Osteoblast (primary cell): ENCODE measurements around the gene HPS5. TPM values are rescaled to one million over a fixed set of nuclear protein-coding genes. Genes with fewer than 3 reads are reported as not detected.

Experiments
- DNase-seq: peaks from one replicate; pipeline ENCODE4 v3.0.0; 2011; ENCODE audit warnings: low spot score, mixed read lengths; ENCODE audit not compliant: insufficient read length; ENCODE audit errors: missing footprints
- H2AFZ ChIP-seq: 2 replicates; pipeline ENCODE4 v1.6.0; 2011; ENCODE audit warnings: mild to moderate bottlenecking, low read length
- H3K27ac ChIP-seq: 2 replicates; pipeline ENCODE4 v1.5.1; 2011; ENCODE audit warnings: mild to moderate bottlenecking, low read depth, low read length, moderate library complexity
- H3K27me3 ChIP-seq: 2 replicates; pipeline ENCODE4 v1.6.0; 2012; ENCODE audit warnings: mild to moderate bottlenecking, control low read depth, inconsistent platforms, low read length, moderate library complexity; ENCODE audit not compliant: insufficient read depth
- H3K36me3 ChIP-seq: 2 replicates; pipeline ENCODE4 v1.5.1; 2011; ENCODE audit warnings: mild to moderate bottlenecking, low read length, control low read depth, moderate library complexity; ENCODE audit not compliant: insufficient read depth
- H3K4me1 ChIP-seq: 2 replicates; pipeline ENCODE4 v1.5.1; 2011; ENCODE audit warnings: mild to moderate bottlenecking, low read length, control low read depth, moderate library complexity; ENCODE audit not compliant: insufficient read depth
- H3K4me2 ChIP-seq: 2 replicates; pipeline ENCODE4 v1.6.0; 2011; ENCODE audit warnings: mild to moderate bottlenecking, low read length; ENCODE audit not compliant: insufficient read depth
- H3K4me3 ChIP-seq: fragments of 200-600 bp; sonication (generic); 3 replicates; pipeline ENCODE4 v1.5.1; 2012; ENCODE audit warnings: mild to moderate bottlenecking, low read length, inconsistent platforms; ENCODE audit not compliant: insufficient read depth
- H3K79me2 ChIP-seq: 2 replicates; pipeline ENCODE4 v1.6.0; 2012; ENCODE audit warnings: mild to moderate bottlenecking, low read length, control low read depth, inconsistent platforms; ENCODE audit not compliant: insufficient read depth
- H3K9me3 ChIP-seq: 2 replicates; pipeline ENCODE4 v1.5.1; 2011; ENCODE audit warnings: low read depth, low read length, control low read depth
- H4K20me1 ChIP-seq: 2 replicates; pipeline ENCODE4 v1.6.0; 2012; ENCODE audit warnings: mild to moderate bottlenecking, low read length, control low read depth; ENCODE audit not compliant: insufficient read depth
- CTCF ChIP-seq: IDR thresholded peaks from 2 replicates; pipeline ENCODE4 v1.5.1; 2011; ENCODE audit warnings: mild to moderate bottlenecking, low read depth, low read length, moderate library complexity; ENCODE audit errors: extremely low read depth
- total RNA-seq: library from RNA; depleted of rRNA; stranded (reverse); fragments of >200 nt; gene quantifications from 2 replicates; pipeline ENCODE4 v1.2.3, GENCODE V29; 2012

The HPS5 gene
- total RNA-seq = 39.8 and 53.9 TPM in 2 replicates

GRCh38 chr11:18321969-18322711 is at the start of gene HPS5, which contains the start of gene GTF2H1:
Gene HPS5 (minus strand): TSS chr11:18322140. CDS start chr11:18317858, 4,282 bp downstream.
Gene GTF2H1 (plus strand): TSS chr11:18322567. CDS start chr11:18333075, 10,508 bp downstream.
- H2AFZ ChIP-seq = peak within 1 kb of the TSS; percentile 99
- H3K4me3 ChIP-seq = peak within 1 kb of the TSS; percentile 96
- H4K20me1 ChIP-seq = peaks cover 17% of the 10 kb centered on the region
- no peaks in the 10 kb centered on the region for H3K9me3 ChIP-seq
- peak within 1 kb of the TSS; percentile 99 for H3K4me2 ChIP-seq
- TF ChIP-seq CTCF = no peak
- H3K27me3 ChIP-seq = no peaks in the 10 kb centered on the region
- peaks cover 95% of the 10 kb centered on the region for H3K79me2 ChIP-seq
- peaks cover 4% of the 10 kb centered on the region for H3K36me3 ChIP-seq
- DNase-seq = peak; percentile 95
- H3K4me1 ChIP-seq = peaks cover 39% of the 10 kb centered on the region
- peak within 1 kb of the TSS; percentile 99 for H3K27ac ChIP-seq

- Histone ChIP-seq H3K79me2 (no peaks in the 10 kb centered on the region), H3K4me2 (no peak overlapping the region), H4K20me1 (no peaks in the 10 kb centered on the region), H3K9me3 (no peaks in the 10 kb centered on the region), H3K27ac (no peak overlapping the region), H3K4me1 (peaks cover 10% of the 10 kb centered on the region), H2AFZ (no peak overlapping the region), H3K27me3 (no peaks in the 10 kb centered on the region), H3K36me3 (peaks cover 11% of the 10 kb centered on the region), H3K4me3 (no peak overlapping the region)
- DNase-seq = no peak
- TF ChIP-seq CTCF = no peak
Measured at GRCh38 chr11:18371279-18371678, 49.3 kb upstream of the HPS5 start.

GRCh38 chr11:18369398-18369797 is 47.5 kb upstream of the HPS5 start:
- H3K4me1 ChIP-seq = peaks cover 10% of the 10 kb centered on the region
- H3K4me2 ChIP-seq = no peak overlapping the region
- H3K36me3 ChIP-seq = peaks cover 24% of the 10 kb centered on the region
- DNase-seq = no peak
- H3K9me3 ChIP-seq = no peaks in the 10 kb centered on the region
- no peak overlapping the region for H3K27ac ChIP-seq
- no peak overlapping the region for H2AFZ ChIP-seq
- TF ChIP-seq CTCF = no peak
- H3K4me3 ChIP-seq = no peak overlapping the region
- H3K79me2 ChIP-seq = no peaks in the 10 kb centered on the region
- no peaks in the 10 kb centered on the region for H3K27me3 ChIP-seq
- H4K20me1 ChIP-seq = no peaks in the 10 kb centered on the region

- Histone ChIP-seq H3K27ac (peak overlapping the region; percentile 66), H3K9me3 (no peaks in the 10 kb centered on the region), H3K36me3 (peaks cover 35% of the 10 kb centered on the region), H3K4me3 (no peak overlapping the region), H4K20me1 (no peaks in the 10 kb centered on the region), H3K27me3 (no peaks in the 10 kb centered on the region), H3K4me1 (peaks cover 10% of the 10 kb centered on the region), H2AFZ (no peak overlapping the region), H3K4me2 (no peak overlapping the region), H3K79me2 (no peaks in the 10 kb centered on the region)
- DNase-seq = no peak
- TF ChIP-seq CTCF = no peak
Measured at GRCh38 chr11:18368221-18368620, 46.3 kb upstream of the HPS5 start.
